Measurements from ENCODE around the gene ABLIM2.

The ABLIM2 gene

GRCh38 chr4:8019396-8020365 lies 138.9 kb downstream of the ABLIM2 start:
- no peak for DNase-seq

GRCh38 chr4:8016527-8016926 lies 142.1 kb downstream of the ABLIM2 start:
- no peak for DNase-seq

GRCh38 chr4:8015512-8015911 lies 143.1 kb downstream of the ABLIM2 start:
- DNase-seq = no peak

- DNase-seq = no peak
Measured at GRCh38 chr4:8013976-8014726, 144.5 kb downstream of the ABLIM2 start.

GRCh38 chr4:8012517-8012916 lies 146.1 kb downstream of the ABLIM2 start:
- DNase-seq = no peak

GRCh38 chr4:8010618-8011017 lies 148.0 kb downstream of the ABLIM2 start:
- no peak for DNase-seq

GRCh38 chr4:8009710-8010511 lies 148.7 kb downstream of the ABLIM2 start:
- no peak for DNase-seq

- no peak for DNase-seq
Measured at GRCh38 chr4:8009097-8009496, 149.5 kb downstream of the ABLIM2 start.

GRCh38 chr4:8008391-8008790 lies 150.2 kb downstream of the ABLIM2 start:
- no peak for DNase-seq

GRCh38 chr4:8007581-8007980 lies 151.0 kb downstream of the ABLIM2 start:
- DNase-seq = no peak

- no peak for DNase-seq
Measured at GRCh38 chr4:8006471-8006870, 152.1 kb downstream of the ABLIM2 start.

- no peak for DNase-seq
Measured at GRCh38 chr4:8005814-8006215, 152.8 kb downstream of the ABLIM2 start.

- DNase-seq = no peak
Measured at GRCh38 chr4:8005033-8005808, 153.4 kb downstream of the ABLIM2 start.

GRCh38 chr4:8004066-8004465 lies 154.5 kb downstream of the ABLIM2 start:
- DNase-seq = no peak

GRCh38 chr4:8002525-8003309 lies 155.9 kb downstream of the ABLIM2 start:
- DNase-seq = no peak

- no peak for DNase-seq
Measured at GRCh38 chr4:8001564-8002355, 156.9 kb downstream of the ABLIM2 start.

GRCh38 chr4:8000721-8001491 lies 157.7 kb downstream of the ABLIM2 start:
- no peak for DNase-seq

- no peak for DNase-seq
Measured at GRCh38 chr4:8000247-8000646, 158.4 kb downstream of the ABLIM2 start.

GRCh38 chr4:7999695-8000094 lies 158.9 kb downstream of the ABLIM2 start:
- DNase-seq = no peak

GRCh38 chr4:7999279-7999678 lies 159.3 kb downstream of the ABLIM2 start:
- no peak for DNase-seq

Measured in CD4-positive, alpha-beta T cell treated with Interleukin-21 for 1 hour (primary cell).